ENCODE results near the gene ATG16L1. TPM values are rescaled to one million over a fixed set of nuclear protein-coding genes. Genes with fewer than 3 reads are reported as not detected.

Gene ATG16L1
- total and polyA plus RNA-seq, 10 of the 15 experiments (the other 5 are each of a cell fraction or from before 2014, with no cell fraction given), result 5.2 to 26.6 (median 15.6) TPM

GRCh38 chr2:233223059-233223894 lies 28.2 kb upstream of the ATG16L1 start (continued):
- TF ChIP-seq MXI1 (IDR thresholded peaks at IDR 0.05; ENCODE audit: low read depth, low read length), result no peak
- TF ChIP-seq ATF7 (IDR thresholded peaks at IDR 0.05; ENCODE audit: low read depth), result peak; percentile 65
- peak; percentile 71; the same call in 1 of the 2 replicates for TF ChIP-seq NBN (IDR thresholded peaks at IDR 0.05)
- TF ChIP-seq JUNB (IDR thresholded peaks at IDR 0.05), result peak; percentile 33; the same call in 1 of the 2 replicates
- TF ChIP-seq SPI1 (IDR thresholded peaks at IDR 0.05; ENCODE audit: borderline replicate concordance, insufficient read depth, low read depth, low read length), result peak; percentile 97
- peak; percentile 46; the same call in 1 of the 2 replicates for TF ChIP-seq MTA3 (IDR thresholded peaks at IDR 0.05; ENCODE audit: borderline replicate concordance, low read length)
- no peak for TF ChIP-seq STAT3 (IDR thresholded peaks at IDR 0.05; ENCODE audit: low read depth, low read length)
- TF ChIP-seq EGR1 (IDR thresholded peaks at IDR 0.05; ENCODE audit: borderline replicate concordance in 1 of 2, low read depth in 2 of 2, low read length in 2 of 2), result no peak
- peak; percentile 80 for TF ChIP-seq MYB (IDR thresholded peaks at IDR 0.05; ENCODE audit: borderline replicate concordance, low read depth, low read length)
- TF ChIP-seq, protein P1, sequence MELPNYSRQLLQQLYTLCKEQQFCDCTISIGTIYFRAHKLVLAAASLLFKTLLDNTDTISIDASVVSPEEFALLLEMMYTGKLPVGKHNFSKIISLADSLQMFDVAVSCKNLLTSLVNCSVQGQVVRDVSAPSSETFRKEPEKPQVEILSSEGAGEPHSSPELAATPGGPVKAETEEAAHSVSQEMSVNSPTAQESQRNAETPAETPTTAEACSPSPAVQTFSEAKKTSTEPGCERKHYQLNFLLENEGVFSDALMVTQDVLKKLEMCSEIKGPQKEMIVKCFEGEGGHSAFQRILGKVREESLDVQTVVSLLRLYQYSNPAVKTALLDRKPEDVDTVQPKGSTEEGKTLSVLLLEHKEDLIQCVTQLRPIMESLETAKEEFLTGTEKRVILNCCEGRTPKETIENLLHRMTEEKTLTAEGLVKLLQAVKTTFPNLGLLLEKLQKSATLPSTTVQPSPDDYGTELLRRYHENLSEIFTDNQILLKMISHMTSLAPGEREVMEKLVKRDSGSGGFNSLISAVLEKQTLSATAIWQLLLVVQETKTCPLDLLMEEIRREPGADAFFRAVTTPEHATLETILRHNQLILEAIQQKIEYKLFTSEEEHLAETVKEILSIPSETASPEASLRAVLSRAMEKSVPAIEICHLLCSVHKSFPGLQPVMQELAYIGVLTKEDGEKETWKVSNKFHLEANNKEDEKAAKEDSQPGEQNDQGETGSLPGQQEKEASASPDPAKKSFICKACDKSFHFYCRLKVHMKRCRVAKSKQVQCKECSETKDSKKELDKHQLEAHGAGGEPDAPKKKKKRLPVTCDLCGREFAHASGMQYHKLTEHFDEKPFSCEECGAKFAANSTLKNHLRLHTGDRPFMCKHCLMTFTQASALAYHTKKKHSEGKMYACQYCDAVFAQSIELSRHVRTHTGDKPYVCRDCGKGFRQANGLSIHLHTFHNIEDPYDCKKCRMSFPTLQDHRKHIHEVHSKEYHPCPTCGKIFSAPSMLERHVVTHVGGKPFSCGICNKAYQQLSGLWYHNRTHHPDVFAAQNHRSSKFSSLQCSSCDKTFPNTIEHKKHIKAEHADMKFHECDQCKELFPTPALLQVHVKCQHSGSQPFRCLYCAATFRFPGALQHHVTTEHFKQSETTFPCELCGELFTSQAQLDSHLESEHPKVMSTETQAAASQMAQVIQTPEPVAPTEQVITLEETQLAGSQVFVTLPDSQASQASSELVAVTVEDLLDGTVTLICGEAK (IDR thresholded peaks at IDR 0.05; ENCODE audit: borderline replicate concordance), result no peak
